NCI-H748 treated with DMSO at 0.1 percent for 48 hours (cell line): ENCODE measurements around the gene AMH.
"Not testable (repeated sequence)": the region's sequence is repeated elsewhere in the genome, so short reads cannot be mapped to it uniquely, and the experiment has no call there.

Experiments
- DNase-seq: peaks from one replicate; lab custom pipeline; 2025; lab: John Stamatoyannopoulos, UW

AMH gene

GRCh38 chr19:2270423-2271233 is 21.5 kb downstream of the AMH start:
- DNase-seq = no peak

GRCh38 chr19:2271234-2272103 is 22.3 kb downstream of the AMH start:
- no peak for DNase-seq

- DNase-seq = no peak
Measured at GRCh38 chr19:2273356-2274184, 24.4 kb downstream of the AMH start.

GRCh38 chr19:2274185-2274711 is 25.1 kb downstream of the AMH start:
- DNase-seq = no peak

GRCh38 chr19:2274931-2275535 is 25.9 kb downstream of the AMH start:
- no peak for DNase-seq

GRCh38 chr19:2275588-2276428 is 26.7 kb downstream of the AMH start:
- DNase-seq = no peak

GRCh38 chr19:2276429-2276986 is 27.4 kb downstream of the AMH start:
- no peak for DNase-seq

- no peak for DNase-seq
Measured at GRCh38 chr19:2277138-2277537, 28.0 kb downstream of the AMH start.

GRCh38 chr19:2278459-2279158 is 29.5 kb downstream of the AMH start:
- no peak for DNase-seq

- no peak for DNase-seq
Measured at GRCh38 chr19:2280633-2281264, 31.6 kb downstream of the AMH start.

GRCh38 chr19:2281265-2282061 is 32.3 kb downstream of the AMH start:
- not testable (repeated sequence) for DNase-seq

GRCh38 chr19:2282062-2282861 is 33.1 kb downstream of the AMH start, which contains the start of gene PEAK3:
Gene PEAK3 (minus strand): TSS chr19:2282175. CDS start chr19:2280931, 1,244 bp downstream.
- no peak for DNase-seq

- no peak for DNase-seq
Measured at GRCh38 chr19:2282862-2283237, 33.7 kb downstream of the AMH start.

GRCh38 chr19:2283835-2284507 is 34.8 kb downstream of the AMH start:
- DNase-seq = no peak

- no peak for DNase-seq
Measured at GRCh38 chr19:2286402-2287140, 37.4 kb downstream of the AMH start.
